Activated CD4-positive, CD25-positive, alpha-beta regulatory T cell treated with anti-CD3 and anti-CD28 coated beads, Interleukin-2, amount 50 U/mL, for 72 hours (primary cell): ENCODE measurements around the gene STN1.

Experiments used
- DNase-seq: peaks from one replicate; pipeline ENCODE4 v3.0.0; 2021

The STN1 gene

DNA sequence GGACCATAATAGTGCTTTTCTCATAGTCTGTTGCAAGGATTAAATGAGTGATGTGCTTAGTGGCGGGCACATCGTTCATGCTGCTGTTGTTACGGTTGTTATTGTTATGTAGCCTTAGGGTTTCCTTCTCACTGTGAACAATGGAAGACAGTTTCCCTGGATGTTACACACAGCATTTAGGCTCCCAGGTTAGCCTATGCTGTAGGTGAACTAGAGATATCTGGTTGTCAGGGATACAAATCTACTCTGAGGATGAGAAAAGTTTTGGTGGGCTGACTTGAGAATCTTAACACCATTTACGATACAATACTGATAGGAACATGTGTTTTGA is 77.3 kb downstream of the STN1 start:
- no peak for DNase-seq

DNA sequence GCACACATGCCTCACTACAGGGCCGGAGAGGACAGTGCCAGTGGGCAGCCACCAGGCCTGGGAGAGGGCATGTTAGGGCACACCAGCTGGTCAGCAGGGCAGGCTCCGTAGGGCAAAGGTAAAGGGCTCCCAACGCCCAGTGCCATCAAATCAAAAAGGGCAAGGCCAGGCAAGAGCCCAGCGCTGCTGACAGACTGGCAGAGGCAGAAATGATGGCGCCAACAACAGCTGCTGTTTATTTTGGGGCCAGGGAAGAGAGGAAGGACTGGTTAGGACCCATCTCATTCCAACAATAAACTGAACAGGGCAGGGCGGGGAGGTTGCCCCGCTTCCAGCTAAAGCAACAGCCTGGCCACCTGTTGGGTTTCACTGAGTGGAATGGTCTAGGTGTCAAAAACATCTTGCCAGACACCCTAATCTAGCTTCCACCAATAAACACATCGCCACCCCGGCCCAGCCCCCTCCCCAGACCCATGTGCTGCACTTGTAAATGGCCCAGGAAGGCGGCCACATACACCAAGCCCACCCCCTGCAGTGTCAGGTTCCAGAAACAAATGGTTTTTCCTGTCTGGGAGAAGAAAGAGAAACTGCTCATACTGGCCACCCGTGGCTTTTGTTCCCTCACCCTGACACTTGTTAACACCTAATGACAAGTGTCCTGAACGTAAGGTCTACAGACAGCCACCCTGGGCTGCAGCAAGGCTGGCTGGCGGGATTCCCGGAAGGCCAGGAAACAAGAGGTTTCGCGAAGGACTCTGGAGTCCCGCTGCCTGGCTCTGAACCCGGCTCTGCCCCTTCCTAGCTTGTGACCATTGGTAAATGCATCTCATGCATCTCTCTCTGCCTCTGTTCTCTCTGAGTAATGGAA is 77.9 kb downstream of the STN1 start:
- no peak for DNase-seq

DNA sequence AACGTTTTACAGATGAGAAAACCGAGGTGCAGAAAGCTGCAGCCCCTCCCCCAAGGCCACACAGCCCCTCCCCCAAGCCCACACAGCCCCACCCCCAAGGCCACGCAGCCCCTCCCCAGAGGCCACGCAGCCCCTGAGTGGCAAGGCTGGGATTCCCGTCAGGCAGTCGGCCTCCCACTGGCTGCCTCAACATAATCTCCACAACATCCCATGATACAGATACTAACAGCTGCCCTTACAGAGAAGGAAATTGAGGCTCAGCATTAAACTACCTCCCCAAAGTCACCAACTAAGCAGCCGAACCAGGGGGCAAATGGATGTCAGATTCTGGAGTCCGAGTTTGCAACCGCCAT is 78.5 kb downstream of the STN1 start:
- no peak for DNase-seq

DNA sequence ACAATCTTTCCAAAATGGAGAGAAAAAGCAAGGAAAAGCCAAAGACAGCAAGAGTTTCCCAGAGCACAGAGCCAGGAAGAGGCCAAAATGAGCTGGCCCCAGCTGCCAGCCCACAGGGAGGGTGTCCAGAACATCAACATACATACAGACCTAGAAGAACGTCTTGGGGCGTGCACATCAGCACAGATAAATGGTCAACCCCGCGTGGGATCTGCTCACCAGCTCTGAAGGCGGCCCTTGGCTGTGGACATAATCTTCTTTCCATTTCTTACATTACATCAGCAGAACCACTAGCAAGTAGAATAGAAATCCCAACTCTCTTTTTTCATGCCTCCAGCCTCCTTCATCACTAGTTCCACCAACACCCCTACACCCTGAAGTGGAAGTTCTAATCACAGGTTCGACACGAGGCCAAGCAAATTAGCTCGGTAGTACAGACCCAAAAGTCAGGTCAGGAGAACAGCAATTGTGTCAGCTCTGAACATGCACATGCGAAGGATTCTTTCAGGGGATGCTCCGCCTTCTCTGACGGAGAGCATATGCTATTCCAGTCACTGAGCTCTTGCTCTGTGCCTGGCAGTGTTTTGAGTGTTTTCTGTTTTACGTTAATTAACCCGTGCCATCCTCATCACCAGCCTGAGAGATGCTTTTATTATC is 79.0 kb downstream of the STN1 start:
- no peak for DNase-seq

DNA sequence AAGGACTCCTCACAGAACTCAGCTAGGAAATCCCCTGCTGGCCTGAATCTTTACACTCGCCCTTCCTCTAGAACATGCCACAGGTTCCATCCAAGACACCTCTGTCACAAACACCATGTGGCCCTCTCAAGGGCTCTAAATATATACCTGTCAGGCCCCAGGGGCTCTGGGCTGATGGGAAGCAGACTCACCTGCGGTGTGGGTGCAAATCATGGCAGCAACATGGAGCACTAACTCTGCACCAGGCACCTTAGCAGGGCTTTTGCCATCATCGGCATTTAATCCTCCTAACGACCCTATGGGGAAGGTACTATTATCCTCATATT is 80.0 kb downstream of the STN1 start:
- DNase-seq, result no peak

DNA sequence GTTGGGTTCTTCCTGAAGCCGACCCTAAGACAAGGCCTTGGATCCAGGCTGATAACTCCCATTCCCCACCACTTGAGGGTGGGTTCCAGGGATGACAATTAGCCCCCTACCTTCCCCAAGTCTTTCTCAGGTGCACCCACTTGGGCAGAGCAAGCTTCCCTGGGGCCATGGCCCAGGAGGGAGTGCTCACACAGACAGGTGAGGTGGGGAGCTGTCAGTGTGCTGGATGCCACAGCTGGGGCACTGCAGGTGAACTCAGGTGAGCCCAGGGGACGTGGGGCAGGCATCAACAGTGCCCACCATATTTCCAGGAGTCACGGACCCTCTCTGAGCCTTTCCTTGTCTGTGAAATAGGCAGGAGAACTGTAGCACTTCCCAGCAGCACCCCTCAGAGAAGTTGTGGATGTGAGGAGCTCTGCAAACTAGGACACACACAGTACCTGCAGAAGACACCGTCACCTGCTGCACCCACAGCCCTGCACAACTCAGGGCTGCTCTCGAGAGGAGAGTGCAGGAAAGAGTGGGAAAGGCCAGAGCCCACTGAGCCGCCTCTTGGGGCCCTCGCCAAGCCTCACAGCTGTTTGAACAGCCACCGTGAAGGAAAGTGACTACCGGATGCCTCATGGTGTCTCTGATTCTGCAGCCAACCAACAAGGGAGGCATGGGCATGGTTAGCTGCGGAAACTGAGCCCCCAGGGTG is 80.5 kb downstream of the STN1 start:
- DNase-seq, result no peak

DNA sequence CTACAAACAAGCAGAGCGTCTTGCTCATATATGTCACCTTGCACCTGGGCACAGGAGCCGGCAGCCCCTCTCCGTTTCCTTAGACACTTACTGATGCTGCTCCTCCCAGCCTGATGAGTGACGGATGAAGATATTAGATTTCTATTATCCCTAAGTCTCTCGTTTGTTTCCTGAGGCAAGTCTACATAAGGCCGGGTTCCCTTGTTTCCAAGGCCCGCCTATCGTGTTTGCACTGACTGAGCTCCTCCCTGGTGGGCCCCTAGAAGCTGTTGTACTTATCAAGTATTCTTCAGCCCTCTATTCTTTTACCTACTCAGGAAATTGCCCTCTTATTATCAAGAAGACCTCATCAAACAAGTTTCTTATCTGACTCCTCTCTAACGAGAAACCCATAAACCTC is 81.1 kb downstream of the STN1 start:
- no peak for DNase-seq

DNA sequence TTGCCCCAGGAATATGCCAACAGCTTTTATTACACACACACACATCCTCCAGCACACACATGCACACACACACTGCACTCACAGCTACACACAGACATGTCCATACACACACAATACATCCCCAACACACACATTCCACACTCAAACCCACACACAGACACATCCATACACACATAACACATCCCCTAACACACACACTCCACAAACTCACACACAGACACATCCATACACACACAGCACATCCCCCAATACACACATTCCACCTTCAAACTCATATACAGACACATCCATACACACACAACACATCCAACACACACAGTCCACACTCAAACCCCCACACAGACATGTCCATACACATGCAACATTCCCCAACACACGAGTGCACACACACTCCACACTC is 81.7 kb downstream of the STN1 start:
- DNase-seq, result no peak

DNA sequence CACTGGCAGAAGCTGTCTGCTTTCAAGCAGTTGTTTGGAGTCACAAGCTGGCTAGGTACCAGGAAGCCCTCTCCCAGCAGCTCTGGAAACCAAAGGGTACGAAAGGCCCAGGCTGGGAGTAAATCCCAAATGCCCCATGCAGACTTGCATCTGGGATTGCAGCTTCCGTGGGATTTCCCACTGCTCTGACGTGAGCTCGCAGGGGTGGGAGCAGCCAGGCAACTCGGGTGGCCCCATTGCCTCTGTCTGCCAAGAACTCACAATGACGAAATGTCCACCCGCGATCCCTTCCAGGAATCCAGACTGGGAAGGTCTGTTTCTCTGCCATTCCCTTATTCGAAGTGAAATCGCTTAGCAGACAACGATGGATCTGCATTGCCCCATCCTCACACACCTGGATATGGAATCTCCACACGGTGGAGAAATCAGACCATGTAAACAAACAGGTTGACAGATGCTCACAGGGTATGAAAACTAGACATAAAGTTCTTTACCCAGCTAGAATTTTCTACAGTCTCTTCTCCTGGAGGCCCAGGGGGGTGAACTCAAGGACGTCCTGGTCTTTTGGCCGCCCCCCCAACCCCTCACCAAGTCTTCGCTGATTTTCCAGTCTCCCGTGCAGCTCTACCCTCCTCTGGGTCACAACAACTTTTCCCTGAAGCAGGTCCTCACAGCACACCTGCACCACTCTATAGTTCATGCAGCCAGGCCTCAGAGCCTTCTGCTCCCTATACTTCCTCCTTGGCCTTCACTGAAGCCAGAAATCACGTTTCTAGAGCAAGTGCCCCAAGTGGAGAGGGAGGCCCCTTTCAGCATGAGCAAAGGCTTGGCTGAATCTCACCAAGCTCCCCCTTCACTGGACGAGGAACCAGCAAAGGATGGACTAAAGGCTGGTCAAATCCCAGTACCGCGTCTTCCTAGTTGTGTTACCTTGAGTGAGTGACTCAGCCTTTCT is 82.6 kb downstream of the STN1 start:
- no peak for DNase-seq

DNA sequence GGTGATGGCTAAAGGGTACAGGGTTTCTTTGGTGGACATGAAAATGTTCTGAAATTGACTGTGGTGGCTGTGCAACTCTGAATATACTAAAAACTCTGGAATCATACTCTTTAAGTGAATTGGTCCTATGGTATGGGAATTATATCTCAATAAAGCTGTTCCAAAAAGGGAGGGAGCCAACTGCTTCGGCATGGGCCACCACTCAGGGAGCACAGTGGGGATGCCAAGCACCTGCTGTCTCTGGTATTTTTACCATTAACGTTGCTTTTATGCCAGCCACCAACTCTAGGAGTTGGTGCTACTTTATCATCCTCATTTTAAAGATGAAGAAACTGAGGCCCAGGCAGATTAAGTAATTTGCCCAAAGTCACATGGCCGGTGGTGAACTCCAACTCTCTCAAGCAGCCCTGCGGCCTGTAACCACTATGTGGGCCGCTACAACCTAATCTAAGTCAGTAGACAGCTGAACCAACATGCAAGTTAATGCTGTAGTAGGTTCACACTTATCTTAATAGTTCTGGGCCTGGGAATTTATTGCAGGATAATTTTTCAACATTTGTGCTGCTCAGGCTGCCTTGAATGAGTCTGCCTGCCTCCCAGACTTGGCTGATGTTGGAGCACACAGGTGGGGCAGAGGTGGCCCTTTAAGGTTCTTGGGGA is 83.4 kb downstream of the STN1 start:
- DNase-seq, result no peak

DNA sequence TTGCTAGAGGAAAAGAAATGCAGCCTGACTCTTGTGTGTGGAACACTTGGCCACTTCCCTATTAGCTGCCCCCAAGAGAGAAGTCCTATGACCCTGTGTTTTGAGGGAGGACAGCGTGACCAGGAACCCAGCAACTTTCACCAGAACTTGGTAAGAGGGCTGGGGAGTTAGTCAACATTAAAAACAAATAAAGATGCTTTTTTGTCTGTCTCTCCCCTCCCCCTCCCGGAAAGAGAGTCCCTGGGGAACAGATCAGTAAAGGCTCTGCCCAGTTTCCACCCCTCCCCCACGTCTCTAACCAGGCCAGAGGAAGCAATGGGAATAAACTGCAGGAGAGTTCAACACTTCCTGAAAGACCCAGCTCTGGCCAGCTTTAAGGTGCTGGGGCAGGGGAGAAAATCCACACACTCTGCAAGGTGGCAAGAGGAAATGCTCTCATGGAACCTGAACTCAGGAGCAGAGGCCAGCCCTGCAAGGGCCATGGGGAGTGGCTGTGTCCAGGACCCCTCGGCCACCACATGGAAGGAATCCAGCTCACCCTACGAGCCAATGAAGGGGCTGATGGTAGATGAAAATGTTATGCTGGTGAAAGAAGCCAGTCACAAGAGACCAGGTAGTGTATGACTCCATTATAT is 84.1 kb downstream of the STN1 start:
- DNase-seq, result no peak

DNA sequence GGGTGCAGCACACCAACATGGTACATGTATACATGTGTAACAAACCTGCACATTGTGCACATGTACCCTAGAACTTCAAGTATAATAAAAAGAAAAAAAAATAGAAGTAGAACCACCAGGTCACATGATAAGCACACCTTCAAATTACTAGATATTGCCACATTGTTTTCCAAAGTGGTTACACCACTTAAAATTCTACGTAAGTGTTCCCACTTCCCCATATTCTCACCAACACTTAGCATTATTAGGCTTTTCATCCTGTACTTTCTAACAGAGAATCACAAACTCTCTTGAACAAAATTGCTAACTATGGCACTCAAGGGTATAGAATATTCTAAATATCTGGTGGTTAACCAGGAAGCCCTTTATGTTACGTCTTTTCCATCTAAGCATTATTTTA is 85.2 kb downstream of the STN1 start:
- DNase-seq, result no peak
